SK-N-MC (cell line): ENCODE measurements around the gene ASCC2.

Experiments
- EZH2 ChIP-seq: fragments of 200-600 bp; sonication (generic); IDR thresholded peaks from one replicate; pipeline ENCODE4 v1.6.1; 2017; ENCODE audit warnings: antibody characterized with exemption
- FOXP2 ChIP-seq: optimal IDR thresholded peaks from 2 replicates; pipeline ENCODE3; 2011; ENCODE audit warnings: mild to moderate bottlenecking, moderate library complexity; ENCODE audit not compliant: insufficient read depth; ENCODE audit errors: extremely low read length, control extremely low read depth
- POLR2AphosphoS5 ChIP-seq: IDR thresholded peaks from 2 replicates; pipeline ENCODE4 v1.6.1; 2012; ENCODE audit warnings: mild to moderate bottlenecking, low read depth, low read length, borderline replicate concordance

- TF ChIP-seq POLR2AphosphoS5 (no peak), EZH2 (no peak), FOXP2 (no peak)
These were observed 44.7 kb downstream of the ASCC2 start for GRCh38 chr22:29793396-29793795.
